ENCODE measurements around the gene FAM136A.

GRCh38 chr2:70349921-70350685 is 48.2 kb upstream of the FAM136A start:
- TF ChIP-seq, protein P1, sequence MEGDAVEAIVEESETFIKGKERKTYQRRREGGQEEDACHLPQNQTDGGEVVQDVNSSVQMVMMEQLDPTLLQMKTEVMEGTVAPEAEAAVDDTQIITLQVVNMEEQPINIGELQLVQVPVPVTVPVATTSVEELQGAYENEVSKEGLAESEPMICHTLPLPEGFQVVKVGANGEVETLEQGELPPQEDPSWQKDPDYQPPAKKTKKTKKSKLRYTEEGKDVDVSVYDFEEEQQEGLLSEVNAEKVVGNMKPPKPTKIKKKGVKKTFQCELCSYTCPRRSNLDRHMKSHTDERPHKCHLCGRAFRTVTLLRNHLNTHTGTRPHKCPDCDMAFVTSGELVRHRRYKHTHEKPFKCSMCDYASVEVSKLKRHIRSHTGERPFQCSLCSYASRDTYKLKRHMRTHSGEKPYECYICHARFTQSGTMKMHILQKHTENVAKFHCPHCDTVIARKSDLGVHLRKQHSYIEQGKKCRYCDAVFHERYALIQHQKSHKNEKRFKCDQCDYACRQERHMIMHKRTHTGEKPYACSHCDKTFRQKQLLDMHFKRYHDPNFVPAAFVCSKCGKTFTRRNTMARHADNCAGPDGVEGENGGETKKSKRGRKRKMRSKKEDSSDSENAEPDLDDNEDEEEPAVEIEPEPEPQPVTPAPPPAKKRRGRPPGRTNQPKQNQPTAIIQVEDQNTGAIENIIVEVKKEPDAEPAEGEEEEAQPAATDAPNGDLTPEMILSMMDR (IDR thresholded peaks at IDR 0.05): no peak
- TF ChIP-seq POLR2A (IDR thresholded peaks at IDR 0.05): no peak
- TF ChIP-seq POLR2AphosphoS5 (IDR thresholded peaks at IDR 0.05): no peak
- no peak for TF ChIP-seq EP300 (IDR thresholded peaks at IDR 0.05; ENCODE audit: low read depth)

All from transverse colon (tissue), 4 donors.